DND-41 (cell line): ENCODE measurements around the gene ATG2A.

Experiments
- ATAC-seq: fragments of 200-7000 bp; cut with Tn5 transposase; 3 replicates; pipeline ENCODE4 v1.9.1; 2021; ENCODE audit warnings: low read depth; ENCODE audit not compliant: insufficient read depth
- DNase-seq: peaks from one replicate; pipeline ENCODE4 v3.0.0-alpha.2; 2020
- H2AFZ ChIP-seq: 2 replicates; pipeline ENCODE4 v1.6.0; 2012; ENCODE audit warnings: low read depth, low read length
- H3K27ac ChIP-seq: 2 replicates; pipeline ENCODE4 v1.5.1; 2012; ENCODE audit warnings: low read length, inconsistent platforms
- H3K27me3 ChIP-seq: fragments of 200-600 bp; sonication (generic); 2 replicates; pipeline ENCODE4 v1.6.0; 2012; ENCODE audit warnings: low read length, mild to moderate bottlenecking, inconsistent platforms; ENCODE audit not compliant: insufficient read depth, poor library complexity
- H3K36me3 ChIP-seq: 2 replicates; pipeline ENCODE4 v1.5.1; 2012; ENCODE audit warnings: low read length, inconsistent platforms; ENCODE audit not compliant: insufficient read depth
- H3K4me1 ChIP-seq: 2 replicates; pipeline ENCODE4 v1.5.1; 2012; ENCODE audit warnings: mild to moderate bottlenecking, low read length; ENCODE audit not compliant: insufficient read depth
- H3K4me2 ChIP-seq: 2 replicates; pipeline ENCODE4 v1.6.0; 2012; ENCODE audit warnings: mild to moderate bottlenecking, moderate library complexity, low read length, inconsistent platforms; ENCODE audit not compliant: insufficient read depth
- H3K4me3 ChIP-seq, 2 experiments: fragments of 200-600 bp in 1 of 2; shearing (Covaris generic) in 1 of 2; 2 replicates each; pipeline ENCODE4 v1.5.1; 2012 to 2016; ENCODE audit warnings: inconsistent platforms in 2 of 2, low read length in 2 of 2, mild to moderate bottlenecking in 2 of 2, low read depth in 1 of 2, moderate library complexity in 1 of 2
- H3K79me2 ChIP-seq: 2 replicates; pipeline ENCODE4 v1.6.0; 2012; ENCODE audit warnings: low read length, inconsistent platforms; ENCODE audit not compliant: insufficient read depth
- H3K9ac ChIP-seq: 2 replicates; pipeline ENCODE4 v1.6.0; 2012; ENCODE audit warnings: low read depth, mild to moderate bottlenecking, inconsistent platforms, low read length, moderate library complexity
- H3K9me3 ChIP-seq: 2 replicates; pipeline ENCODE4 v1.5.1; 2012; ENCODE audit warnings: low read length, moderate library complexity, mild to moderate bottlenecking, inconsistent platforms; ENCODE audit not compliant: insufficient read depth, severe bottlenecking
- H4K20me1 ChIP-seq: 2 replicates; pipeline ENCODE4 v1.6.0; 2012; ENCODE audit warnings: low read length; ENCODE audit not compliant: insufficient read depth
- CTCF ChIP-seq: IDR thresholded peaks from 2 replicates; pipeline ENCODE4 v1.5.1; 2012; ENCODE audit warnings: borderline replicate concordance, low read length, moderate library complexity, mild to moderate bottlenecking; ENCODE audit not compliant: poor library complexity, severe bottlenecking; ENCODE audit errors: extremely low read depth
- EZH2 ChIP-seq: IDR thresholded peaks from 3 replicates; pipeline ENCODE4 v1.6.1; 2012; ENCODE audit warnings: borderline replicate concordance, low read depth, mild to moderate bottlenecking, moderate library complexity, low read length, inconsistent platforms; ENCODE audit not compliant: severe bottlenecking

Gene ATG2A

GRCh38 chr11:64917663-64917995 lies 620 bp upstream of the ATG2A start:
- Histone ChIP-seq H2AFZ (peak overlapping the region; percentile 66), H3K27me3 (no peaks in the 10 kb centered on the region), H3K9me3 (no peaks in the 10 kb centered on the region), H3K36me3 (peaks cover 18% of the 10 kb centered on the region), H4K20me1 (0 out of 2 replicates have a peak, but pooled peaks cover 2% of the 10 kb centered on the region), H3K27ac (peak overlapping the region; percentile 64), H3K79me2 (peaks cover 19% of the 10 kb centered on the region), H3K9ac (peak overlapping the region; percentile 62), H3K4me2 (peak overlapping the region; percentile 70), H3K4me1 (peaks cover 32% of the 10 kb centered on the region), H3K4me3 (peak overlapping the region; percentile 26 to 59)
- TF ChIP-seq CTCF: no peak
- TF ChIP-seq EZH2: no peak
- DNase-seq (no peak), ATAC-seq (no peak)

GRCh38 chr11:64916040-64916774 lies 802 bp downstream of the ATG2A start:
- peak overlapping the region; percentile 57 to 71 for H3K4me3 ChIP-seq
- DNase-seq (peak; percentile 57), ATAC-seq (no peak)
- 0 out of 2 replicates have a peak, but pooled peaks cover 2% of the 10 kb centered on the region for H4K20me1 ChIP-seq
- H3K9ac ChIP-seq: peak overlapping the region; percentile 75
- H3K79me2 ChIP-seq: peaks cover 19% of the 10 kb centered on the region
- peak overlapping the region; percentile 75 for H3K27ac ChIP-seq
- H2AFZ ChIP-seq: peak overlapping the region; percentile 63
- H3K4me2 ChIP-seq: peak overlapping the region; percentile 91
- H3K4me1 ChIP-seq: peaks cover 32% of the 10 kb centered on the region
- no peaks in the 10 kb centered on the region for H3K9me3 ChIP-seq
- H3K36me3 ChIP-seq: peaks cover 30% of the 10 kb centered on the region
- no peaks in the 10 kb centered on the region for H3K27me3 ChIP-seq
- no peak for TF ChIP-seq EZH2
- no peak for TF ChIP-seq CTCF

GRCh38 chr11:64915376-64915887 lies 1.6 kb downstream of the ATG2A start:
- H3K4me1 ChIP-seq: peaks cover 32% of the 10 kb centered on the region
- 0 out of 2 replicates have a peak, but pooled peaks cover 2% of the 10 kb centered on the region for H4K20me1 ChIP-seq
- H3K27ac ChIP-seq: peak overlapping the region; percentile 75; the same call in 1 of the 2 replicates
- DNase-seq: no peak
- H3K9me3 ChIP-seq: no peaks in the 10 kb centered on the region
- H3K36me3 ChIP-seq: peaks cover 38% of the 10 kb centered on the region
- peak overlapping the region; percentile 57 to 71; a peak in 3 of 4 replicates for H3K4me3 ChIP-seq
- TF ChIP-seq CTCF (no peak), EZH2 (no peak)
- ATAC-seq: no peak
- H3K9ac ChIP-seq: peak overlapping the region; percentile 75
- H2AFZ ChIP-seq: no peak overlapping the region
- peaks cover 19% of the 10 kb centered on the region for H3K79me2 ChIP-seq
- no peaks in the 10 kb centered on the region for H3K27me3 ChIP-seq
- H3K4me2 ChIP-seq: peak overlapping the region; percentile 91
